WTC11 (cell line): ENCODE results near the gene LRMDA. TPM values are rescaled to one million over a fixed set of nuclear protein-coding genes. Genes with fewer than 3 reads are reported as not detected.
A peak's percentile ranks its signal among the peaks of the same experiment; 100 is the strongest.

ENCODE experiments used
- ATAC-seq: fragments of 200-7000 bp; cut with Tn5 transposase; 2 replicates; pipeline ENCODE4 v1.10.0; 2021; ENCODE audit warnings: mild to moderate bottlenecking, moderate library complexity
- CTCF ChIA-PET: fragments of 300-600 bp; sonication (Branson Sonifier 250); formaldehyde crosslinking; loops from one replicate; lab custom pipeline; 2021; ENCODE audit warnings: antibody characterized with exemption; lab: Charles Lee
- POLR2A ChIA-PET: fragments of 350-600 bp; sonication (Branson Sonifier 250); formaldehyde crosslinking; loops from one replicate; lab custom pipeline; 2021; ENCODE audit warnings: antibody characterized with exemption; lab: Charles Lee
- DNase-seq: peaks from one replicate; pipeline ENCODE4 v3.0.0; 2021; ENCODE audit warnings: low spot score
- H3K27ac Mint-ChIP-seq: 2 replicates; pipeline ENCODE4 v1.8.0; 2021; ENCODE audit warnings: mixed read lengths
- H3K27me3 Mint-ChIP-seq: 2 replicates; pipeline ENCODE4 v1.8.0; 2021; ENCODE audit warnings: low read depth, mild to moderate bottlenecking, moderate library complexity, mixed read lengths
- H3K36me3 Mint-ChIP-seq: 2 replicates; pipeline ENCODE4 v1.8.0; 2021; ENCODE audit warnings: mixed read lengths
- H3K4me1 Mint-ChIP-seq: 2 replicates; pipeline ENCODE4 v1.8.0; 2022; ENCODE audit warnings: mixed read lengths
- H3K4me3 Mint-ChIP-seq: 2 replicates; pipeline ENCODE4 v1.8.0; 2021; ENCODE audit warnings: mild to moderate bottlenecking, moderate library complexity, mixed read lengths
- H3K9me3 Mint-ChIP-seq: 2 replicates; pipeline ENCODE4 v1.8.0; 2021; ENCODE audit warnings: mixed read lengths
- ATF2 ChIP-seq: sonication (generic); formaldehyde crosslinking; IDR thresholded peaks from 2 replicates; pipeline ENCODE4 v1.8.1; 2022; ENCODE audit warnings: low read depth, missing genetic modification reagents, borderline replicate concordance
- CBFB ChIP-seq: sonication (generic); formaldehyde crosslinking; IDR thresholded peaks from 2 replicates; pipeline ENCODE4 v1.8.1; 2022; ENCODE audit warnings: mild to moderate bottlenecking, low read depth, missing genetic modification reagents
- CDX4 ChIP-seq: fragments of 250-450 bp; sonication (Bioruptor Pico); IDR thresholded peaks from 2 replicates; pipeline ENCODE4 v1.9.0; 2021; ENCODE audit warnings: moderate library complexity, mild to moderate bottlenecking, inconsistent platforms, borderline replicate concordance
- CREM ChIP-seq: sonication (generic); formaldehyde crosslinking; IDR thresholded peaks from 2 replicates; pipeline ENCODE4 v1.8.1; 2022; ENCODE audit warnings: mild to moderate bottlenecking, missing genetic modification reagents, moderate library complexity
- E2F4 ChIP-seq: sonication (generic); formaldehyde crosslinking; IDR thresholded peaks from 2 replicates; pipeline ENCODE4 v1.8.1; 2022; ENCODE audit warnings: low read depth, mild to moderate bottlenecking, moderate library complexity, missing genetic modification reagents, borderline replicate concordance
- E2F5 ChIP-seq: sonication (generic); formaldehyde crosslinking; IDR thresholded peaks from 2 replicates; pipeline ENCODE4 v1.8.1; 2022; ENCODE audit warnings: mild to moderate bottlenecking, moderate library complexity, missing genetic modification reagents
- EMX1 ChIP-seq: fragments of 250-450 bp; sonication (Bioruptor Pico); IDR thresholded peaks from 2 replicates; pipeline ENCODE4 v1.8.0; 2021; ENCODE audit warnings: mild to moderate bottlenecking
- ERG ChIP-seq: fragments of 250-450 bp; sonication (Bioruptor Pico); IDR thresholded peaks from 2 replicates; pipeline ENCODE4 v1.8.0; 2021; ENCODE audit warnings: mild to moderate bottlenecking
- ESRRA ChIP-seq: sonication (generic); formaldehyde crosslinking; IDR thresholded peaks from 2 replicates; pipeline ENCODE4 v1.8.1; 2022; ENCODE audit warnings: mild to moderate bottlenecking, missing genetic modification reagents, borderline replicate concordance
- FOXK1 ChIP-seq: sonication (generic); formaldehyde crosslinking; IDR thresholded peaks from 2 replicates; pipeline ENCODE4 v1.8.0; 2022; ENCODE audit warnings: mild to moderate bottlenecking, moderate library complexity, missing genetic modification reagents
- IRF1 ChIP-seq: sonication (generic); formaldehyde crosslinking; IDR thresholded peaks from 2 replicates; pipeline ENCODE4 v1.8.0; 2023; ENCODE audit warnings: missing genetic modification reagents
- MXD4 ChIP-seq: fragments of 250-450 bp; sonication (Bioruptor Pico); IDR thresholded peaks from 2 replicates; pipeline ENCODE4 v1.8.0; 2021; ENCODE audit warnings: mild to moderate bottlenecking, moderate library complexity, borderline replicate concordance
- MYBL2 ChIP-seq: sonication (generic); formaldehyde crosslinking; IDR thresholded peaks from 2 replicates; pipeline ENCODE4 v1.8.1; 2023; ENCODE audit warnings: mild to moderate bottlenecking, moderate library complexity, missing genetic modification reagents
- NFATC4 ChIP-seq: fragments of 250-450 bp; sonication (Bioruptor Pico); IDR thresholded peaks from 2 replicates; pipeline ENCODE4 v1.9.0; 2021; ENCODE audit warnings: mild to moderate bottlenecking
- NR3C1 ChIP-seq: sonication (generic); formaldehyde crosslinking; conservative IDR thresholded peaks from 2 replicates; pipeline ENCODE4 v1.8.1; 2023; ENCODE audit warnings: low read depth, mild to moderate bottlenecking, missing genetic modification reagents
- RELA ChIP-seq: sonication (generic); formaldehyde crosslinking; IDR thresholded peaks from 2 replicates; pipeline ENCODE4 v1.8.1; 2022; ENCODE audit warnings: missing genetic modification reagents, mild to moderate bottlenecking, borderline replicate concordance
- SMAD4 ChIP-seq: sonication (generic); formaldehyde crosslinking; IDR thresholded peaks from 2 replicates; pipeline ENCODE4 v1.8.0; 2022; ENCODE audit warnings: mild to moderate bottlenecking, missing genetic modification reagents
- SP1 ChIP-seq: sonication (generic); formaldehyde crosslinking; conservative IDR thresholded peaks from 2 replicates; pipeline ENCODE4 v1.8.1; 2022; ENCODE audit warnings: missing genetic modification reagents
- TEAD1 ChIP-seq: sonication (generic); formaldehyde crosslinking; IDR thresholded peaks from 2 replicates; pipeline ENCODE4 v1.8.0; 2022; ENCODE audit warnings: mild to moderate bottlenecking, missing genetic modification reagents
- TP53 ChIP-seq: sonication (generic); formaldehyde crosslinking; IDR thresholded peaks from 2 replicates; pipeline ENCODE4 v1.8.1; 2023; ENCODE audit warnings: mild to moderate bottlenecking, missing genetic modification reagents
- ZBTB21 ChIP-seq: sonication (generic); formaldehyde crosslinking; IDR thresholded peaks from 2 replicates; pipeline ENCODE4 v1.8.1; 2023; ENCODE audit warnings: mild to moderate bottlenecking, missing genetic modification reagents, borderline replicate concordance
- ZNF281 ChIP-seq: sonication (generic); formaldehyde crosslinking; IDR thresholded peaks from 2 replicates; pipeline ENCODE4 v1.8.0; 2023; ENCODE audit warnings: mild to moderate bottlenecking, missing genetic modification reagents
- ZNF416 ChIP-seq: fragments of 250-450 bp; sonication (Bioruptor Pico); IDR thresholded peaks from 2 replicates; pipeline ENCODE4 v1.9.0; 2021; ENCODE audit warnings: mild to moderate bottlenecking, inconsistent platforms
- total RNA-seq: library from RNA; stranded (reverse); gene quantifications from 3 replicates; pipeline ENCODE4 v1.2.3, GENCODE V29; 2021

The LRMDA gene
- total RNA-seq, 1 experiment from 2014 or later, result 0.92 TPM

- TF ChIP-seq ZBTB21 (CRISPR knock-in tag), result no peak
Measured at GRCh38 chr10:75456122-75456521, 24.7 kb downstream of the LRMDA start (continued).

GRCh38 chr10:75460059-75460458 lies 28.6 kb downstream of the LRMDA start:
- no peak overlapping the region for H3K27ac Mint-ChIP-seq
- ChIA-PET CTCF (no interaction called here), POLR2A (no interaction called here)

GRCh38 chr10:75461672-75462649 lies 30.5 kb downstream of the LRMDA start:
- peaks cover 66% of the 10 kb centered on the region for H3K4me1 Mint-ChIP-seq
- H3K27ac Mint-ChIP-seq, result no peak overlapping the region
- no peaks in the 10 kb centered on the region for H3K36me3 Mint-ChIP-seq
- ChIA-PET CTCF (interaction anchor here (0.8 to 0.9 kb wide), 2 partner anchors 46 to 66 kb away, joined by 3 to 4 read pairs; no protein-coding TSS in a partner anchor), POLR2A (no interaction called here)
- peak overlapping the region; percentile 5 for H3K4me3 Mint-ChIP-seq
- ATAC-seq (peak; percentile 84), DNase-seq (no peak)
- H3K27me3 Mint-ChIP-seq, result peaks cover 23% of the 10 kb centered on the region
- no peaks in the 10 kb centered on the region for H3K9me3 Mint-ChIP-seq
- TF ChIP-seq IRF1 (CRISPR knock-in tag) (no peak), CREM (CRISPR knock-in tag) (no peak), ATF2 (CRISPR knock-in tag) (no peak), ERG (no peak), SMAD4 (CRISPR knock-in tag) (no peak), TP53 (no peak), E2F4 (CRISPR knock-in tag) (no peak), CBFB (CRISPR knock-in tag) (no peak), ZNF416 (CRISPR knock-in tag) (no peak), E2F5 (CRISPR knock-in tag) (no peak), ZNF281 (CRISPR knock-in tag) (no peak)

More at GRCh38 chr10:75460059-75460458, 28.6 kb downstream of the LRMDA start:
- H3K9me3 Mint-ChIP-seq, result no peaks in the 10 kb centered on the region
- no peak overlapping the region for H3K4me3 Mint-ChIP-seq
- no peak for DNase-seq
- ATAC-seq, result no peak
- H3K27me3 Mint-ChIP-seq, result peaks cover 22% of the 10 kb centered on the region
- peaks cover 61% of the 10 kb centered on the region for H3K4me1 Mint-ChIP-seq
- TF ChIP-seq FOXK1 (CRISPR knock-in tag) (no peak), SMAD4 (CRISPR knock-in tag) (no peak), NFATC4 (CRISPR knock-in tag) (no peak), CDX4 (CRISPR knock-in tag) (no peak), RELA (CRISPR knock-in tag) (no peak), MXD4 (no peak), MYBL2 (CRISPR knock-in tag) (no peak), SP1 (CRISPR knock-in tag) (no peak), ATF2 (CRISPR knock-in tag) (no peak), NR3C1 (CRISPR knock-in tag) (no peak), TEAD1 (CRISPR knock-in tag) (no peak), ESRRA (CRISPR knock-in tag) (no peak), EMX1 (no peak)
- TF ChIP-seq, all 79 proteins: peak for 0
- H3K36me3 Mint-ChIP-seq, result no peaks in the 10 kb centered on the region
